ENCODE measurements around the gene MAFG. TPM values are rescaled to one million over a fixed set of nuclear protein-coding genes. Genes with fewer than 3 reads are reported as not detected.
A peak's percentile ranks its signal among the peaks of the same experiment; 100 is the strongest.

The MAFG gene
- total RNA-seq, 1 experiment from 2014 or later: 73.1 TPM

- in situ Hi-C loops (cut with HindIII; ENCODE audit: low pct_unique_long_range_greater_than_20kb, low sequenced_read_pairs): no loop called here
- peak; percentile 89 for DNase-seq (ENCODE audit: low read depth, low spot score)
These were observed 9.8 kb downstream of the MAFG start, which contains the start of gene SIRT7 for GRCh38 chr17:81917565-81918332. Gene SIRT7 (minus strand): TSS chr17:81918176. CDS start chr17:81918131, 45 bp downstream.

- peak; percentile 52 for DNase-seq (ENCODE audit: low read depth, low spot score)
- in situ Hi-C loops (cut with HindIII; ENCODE audit: low pct_unique_long_range_greater_than_20kb, low sequenced_read_pairs): no loop called here
These were observed 11.1 kb downstream of the MAFG start for GRCh38 chr17:81916234-81917001.

- in situ Hi-C loops (cut with HindIII; ENCODE audit: low pct_unique_long_range_greater_than_20kb, low sequenced_read_pairs): no loop called here
- DNase-seq (ENCODE audit: low read depth, low spot score): no peak
These were observed 12.2 kb downstream of the MAFG start for GRCh38 chr17:81915331-81915730.

- DNase-seq (ENCODE audit: low read depth, low spot score): no peak
- in situ Hi-C loops (cut with HindIII; ENCODE audit: low pct_unique_long_range_greater_than_20kb, low sequenced_read_pairs): no loop called here
These were observed 13.3 kb downstream of the MAFG start for GRCh38 chr17:81914103-81914850.

- in situ Hi-C loops (cut with HindIII; ENCODE audit: low pct_unique_long_range_greater_than_20kb, low sequenced_read_pairs): no loop called here
- no peak for DNase-seq (ENCODE audit: low read depth, low spot score)
These were observed 14.0 kb downstream of the MAFG start for GRCh38 chr17:81913394-81914102.

- in situ Hi-C loops (cut with HindIII; ENCODE audit: low pct_unique_long_range_greater_than_20kb, low sequenced_read_pairs): no loop called here
- no peak for DNase-seq (ENCODE audit: low read depth, low spot score)
These were observed 14.9 kb downstream of the MAFG start for GRCh38 chr17:81912441-81913309.

- in situ Hi-C loops (cut with HindIII; ENCODE audit: low pct_unique_long_range_greater_than_20kb, low sequenced_read_pairs): no loop called here
- DNase-seq (ENCODE audit: low read depth, low spot score): no peak
These were observed 15.6 kb downstream of the MAFG start for GRCh38 chr17:81911969-81912368.

- peak; percentile 96 for DNase-seq (ENCODE audit: low read depth, low spot score)
- in situ Hi-C loops (cut with HindIII; ENCODE audit: low pct_unique_long_range_greater_than_20kb, low sequenced_read_pairs): no loop called here
These were observed 16.1 kb downstream of the MAFG start, which contains the start of gene PCYT2 for GRCh38 chr17:81911277-81911961. Gene PCYT2 (minus strand): TSS chr17:81911399. CDS start chr17:81911355, 44 bp downstream.

- no peak for DNase-seq (ENCODE audit: low read depth, low spot score)
- in situ Hi-C loops (cut with HindIII; ENCODE audit: low pct_unique_long_range_greater_than_20kb, low sequenced_read_pairs): no loop called here
These were observed 16.7 kb downstream of the MAFG start for GRCh38 chr17:81910840-81911276.

GRCh38 chr17:81909966-81910839 is 17.3 kb downstream of the MAFG start:
- in situ Hi-C loops (cut with HindIII; ENCODE audit: low pct_unique_long_range_greater_than_20kb, low sequenced_read_pairs): no loop called here
- no peak for DNase-seq (ENCODE audit: low read depth, low spot score)

GRCh38 chr17:81909231-81909630 is 18.3 kb downstream of the MAFG start:
- DNase-seq (ENCODE audit: low read depth, low spot score): no peak
- in situ Hi-C loops (cut with HindIII; ENCODE audit: low pct_unique_long_range_greater_than_20kb, low sequenced_read_pairs): no loop called here

GRCh38 chr17:81908793-81909192 is 18.7 kb downstream of the MAFG start:
- DNase-seq (ENCODE audit: low read depth, low spot score): no peak
- in situ Hi-C loops (cut with HindIII; ENCODE audit: low pct_unique_long_range_greater_than_20kb, low sequenced_read_pairs): no loop called here

GRCh38 chr17:81907219-81908145 is 20.1 kb downstream of the MAFG start:
- DNase-seq (ENCODE audit: low read depth, low spot score): no peak
- in situ Hi-C loops (cut with HindIII; ENCODE audit: low pct_unique_long_range_greater_than_20kb, low sequenced_read_pairs): no loop called here

- DNase-seq (ENCODE audit: low read depth, low spot score): no peak
- in situ Hi-C loops (cut with HindIII; ENCODE audit: low pct_unique_long_range_greater_than_20kb, low sequenced_read_pairs): no loop called here
These were observed 20.9 kb downstream of the MAFG start for GRCh38 chr17:81906476-81907218.

All from SK-MEL-5 (cell line).